Kidney (tissue), 14 donors: ENCODE measurements around the gene STAB1. TPM values are rescaled to one million over a fixed set of nuclear protein-coding genes. Genes with fewer than 3 reads are reported as not detected.

Experiments used
- DNase-seq, 5 donors: peaks; one replicate each; pipeline ENCODE4 v3.0.0-alpha.2; 2013 to 2020
- FAIRE-seq: peaks from 2 replicates; lab custom pipeline; 2012; peaks lifted over from hg19 to GRCh38; lab: Jason Lieb, UNC
- H3K27ac ChIP-seq, 2 donors: one replicate each; pipeline ENCODE4 v1.7.0; 2013; ENCODE audit warnings: low read depth in 2 of 2, low read length in 2 of 2, inconsistent platforms in 1 of 2
- H3K27me3 ChIP-seq: one replicate; pipeline ENCODE4 v1.7.1; 2013; ENCODE audit warnings: low read length, inconsistent platforms; ENCODE audit not compliant: control insufficient read depth, insufficient read depth
- H3K36me3 ChIP-seq, 3 donors: one replicate each; pipeline versions ENCODE4 v1.7.0 to v1.7.1; 2013; ENCODE audit warnings: low read length in 3 of 3, control low read depth in 1 of 3, inconsistent platforms in 1 of 3; ENCODE audit not compliant: insufficient read depth in 3 of 3, control insufficient read depth in 2 of 3
- H3K4me1 ChIP-seq, 3 donors: one replicate each; pipeline versions ENCODE4 v1.7.0 to v1.7.1; 2013; ENCODE audit warnings: low read length in 3 of 3, inconsistent platforms in 1 of 3, low read depth in 1 of 3; ENCODE audit not compliant: control insufficient read depth in 2 of 3, insufficient read depth in 2 of 3
- H3K4me3 ChIP-seq, 3 donors: one replicate each; pipeline versions ENCODE4 v1.7.0 to v1.8.1; 2013; ENCODE audit warnings: low read length in 3 of 3, control low read depth in 1 of 3, inconsistent platforms in 1 of 3
- H3K9ac ChIP-seq, 3 donors: one replicate each; pipeline versions ENCODE4 v1.7.0 to v1.7.1; 2013; ENCODE audit warnings: low read length in 3 of 3, control low read depth in 1 of 3, inconsistent platforms in 1 of 3
- H3K9me3 ChIP-seq, 3 donors: one replicate each; pipeline versions ENCODE4 v1.7.0 to v1.7.1; 2013; ENCODE audit warnings: low read length in 3 of 3, control low read depth in 1 of 3, inconsistent platforms in 1 of 3; ENCODE audit not compliant: control insufficient read depth in 2 of 3, insufficient read depth in 1 of 3
- intact Hi-C: fragments of 100-400 bp; cut with DNase I; formaldehyde crosslinking; loops from one replicate; pipeline ENCODE4 v1.11.1; 2022
- polyA plus RNA-seq: library from polyadenylated mRNA; stranded (reverse); fragments of 350-450 nt; fragmentation: Illumina TruSeq; extraction: RNeasy Lipid Tissue Mini Kit (QIAGEN cat#74804); gene quantifications from one replicate; pipeline ENCODE4 v1.2.3, GENCODE V29; 2014; ENCODE audit warnings: low read depth, low replicate concordance; ENCODE audit not compliant: insufficient read depth
- total RNA-seq: library from RNA; stranded (reverse); fragmentation: NEBNext Ultra II Directional; extraction: Animal tissue kit (Norgen Biotek cat#: 25700); gene quantifications from one replicate; pipeline ENCODE4 v1.2.1, GENCODE V29; 2021
- TF ChIP-seq, protein P1 (sequence below): IDR thresholded peaks from 3 replicates; pipeline ENCODE4 v1.5.1; 2012; ENCODE audit warnings: mild to moderate bottlenecking, moderate library complexity, borderline replicate concordance; ENCODE audit not compliant: insufficient read depth; ENCODE audit errors: extremely low read depth
- donor health status: control.
- donor health status: control.
- donor health status: control.
- donor health status: control.
- donor health status: control.
- donor health status: DM: yes; HTN: yes; CAD: no.
- donor health status: Normal renal cell carcinoma (clear cell type).

The STAB1 gene
- total and polyA plus RNA-seq, 2 donors from 2014 or later = 98.4 to 379 TPM

- H3K27ac ChIP-seq = no peak overlapping the region
- FAIRE-seq = no peak
- intact Hi-C loops = no loop called here
- no peaks in the 10 kb centered on the region for H3K27me3 ChIP-seq
- no peaks in the 10 kb centered on the region for H3K4me1 ChIP-seq
- no peak overlapping the region for H3K4me3 ChIP-seq
- no peaks in the 10 kb centered on the region for H3K9me3 ChIP-seq
- TF ChIP-seq, protein P1, sequence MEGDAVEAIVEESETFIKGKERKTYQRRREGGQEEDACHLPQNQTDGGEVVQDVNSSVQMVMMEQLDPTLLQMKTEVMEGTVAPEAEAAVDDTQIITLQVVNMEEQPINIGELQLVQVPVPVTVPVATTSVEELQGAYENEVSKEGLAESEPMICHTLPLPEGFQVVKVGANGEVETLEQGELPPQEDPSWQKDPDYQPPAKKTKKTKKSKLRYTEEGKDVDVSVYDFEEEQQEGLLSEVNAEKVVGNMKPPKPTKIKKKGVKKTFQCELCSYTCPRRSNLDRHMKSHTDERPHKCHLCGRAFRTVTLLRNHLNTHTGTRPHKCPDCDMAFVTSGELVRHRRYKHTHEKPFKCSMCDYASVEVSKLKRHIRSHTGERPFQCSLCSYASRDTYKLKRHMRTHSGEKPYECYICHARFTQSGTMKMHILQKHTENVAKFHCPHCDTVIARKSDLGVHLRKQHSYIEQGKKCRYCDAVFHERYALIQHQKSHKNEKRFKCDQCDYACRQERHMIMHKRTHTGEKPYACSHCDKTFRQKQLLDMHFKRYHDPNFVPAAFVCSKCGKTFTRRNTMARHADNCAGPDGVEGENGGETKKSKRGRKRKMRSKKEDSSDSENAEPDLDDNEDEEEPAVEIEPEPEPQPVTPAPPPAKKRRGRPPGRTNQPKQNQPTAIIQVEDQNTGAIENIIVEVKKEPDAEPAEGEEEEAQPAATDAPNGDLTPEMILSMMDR = no peak
- DNase-seq = peak in 1 of 5 donors; percentile 63
- H3K36me3 ChIP-seq = peaks cover 14 to 87% (median 52%) of the 10 kb centered on the region in 3 donors
- H3K9ac ChIP-seq = no peak overlapping the region
Observed at GRCh38 chr3:52477076-52477795, 17.9 kb upstream of the STAB1 start.

DNA sequence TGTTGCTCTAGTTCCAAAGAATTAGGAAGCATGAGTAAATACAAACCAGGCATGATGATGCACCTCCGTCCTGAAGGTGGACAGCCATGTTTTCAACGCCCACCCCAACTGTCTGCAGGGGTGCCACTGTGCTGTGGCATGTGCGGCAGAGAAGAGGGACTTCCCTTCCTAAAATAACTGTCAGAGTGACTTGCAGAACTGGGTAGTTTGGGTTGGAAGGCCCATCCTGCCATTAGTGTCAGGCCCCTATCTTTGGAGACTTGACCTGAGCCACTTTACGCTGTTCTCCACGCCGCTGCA lies 17.4 kb upstream of the STAB1 start:
- Histone ChIP-seq H3K27ac (no peak overlapping the region), H3K4me3 (no peak overlapping the region), H3K9me3 (no peaks in the 10 kb centered on the region), H3K4me1 (no peaks in the 10 kb centered on the region), H3K9ac (no peak overlapping the region), H3K27me3 (no peaks in the 10 kb centered on the region), H3K36me3 (peaks cover 14 to 87% (median 50%) of the 10 kb centered on the region in 3 donors)
- intact Hi-C loops = no loop called here
- DNase-seq = no peak
- TF ChIP-seq, protein P1 = no peak
- no peak for FAIRE-seq

- Histone ChIP-seq H3K27me3 (no peaks in the 10 kb centered on the region), H3K9ac (no peak overlapping the region), H3K36me3 (peaks cover 11 to 78% (median 39%) of the 10 kb centered on the region in 3 donors), H3K9me3 (no peaks in the 10 kb centered on the region), H3K4me3 (no peak overlapping the region), H3K4me1 (no peaks in the 10 kb centered on the region), H3K27ac (no peak overlapping the region)
- DNase-seq (no peak), FAIRE-seq (no peak)
- intact Hi-C loops = no loop called here
- TF ChIP-seq, protein P1 = no peak
Observed at GRCh38 chr3:52479037-52479876, 15.9 kb upstream of the STAB1 start.
